HG03064 (cell line): ENCODE data around the gene ANGEL1.

ENCODE experiments used
- ATAC-seq: cut with Tn5 transposase; IDR thresholded peaks from one replicate; pipeline ENCODE4 v1.9.1; 2021; ENCODE audit warnings: low read depth; ENCODE audit not compliant: unreplicated experiment

Gene ANGEL1

GRCh38 chr14:76767681-76768656, 44.7 kb downstream of the ANGEL1 start:
- ATAC-seq = peak; percentile 86

DNA sequence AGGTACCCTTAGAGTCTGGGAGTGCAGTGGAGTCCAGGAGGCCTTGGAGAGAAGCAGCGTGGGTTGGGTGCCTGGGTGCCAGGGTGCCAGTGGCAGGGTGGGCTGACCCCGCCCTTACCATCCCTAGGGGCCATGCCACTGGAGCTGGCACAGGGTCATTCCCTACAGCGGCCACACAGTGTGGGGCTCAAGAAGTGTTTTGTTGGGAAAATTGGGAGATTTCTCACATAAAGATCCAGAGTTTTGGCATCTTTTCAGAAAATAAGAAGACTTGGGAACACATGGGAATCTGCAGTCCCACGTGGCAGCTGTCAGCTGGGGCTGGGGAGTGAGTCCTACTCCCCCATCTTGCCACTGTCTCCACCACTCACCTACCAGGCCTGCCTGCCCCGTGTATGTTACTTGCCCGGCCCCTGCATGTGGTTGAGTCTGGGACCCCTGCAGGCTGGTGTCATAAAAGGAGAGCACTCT, 47.2 kb downstream of the ANGEL1 start:
- ATAC-seq = no peak

GRCh38 chr14:76763096-76764041, 49.3 kb downstream of the ANGEL1 start:
- no peak for ATAC-seq

DNA sequence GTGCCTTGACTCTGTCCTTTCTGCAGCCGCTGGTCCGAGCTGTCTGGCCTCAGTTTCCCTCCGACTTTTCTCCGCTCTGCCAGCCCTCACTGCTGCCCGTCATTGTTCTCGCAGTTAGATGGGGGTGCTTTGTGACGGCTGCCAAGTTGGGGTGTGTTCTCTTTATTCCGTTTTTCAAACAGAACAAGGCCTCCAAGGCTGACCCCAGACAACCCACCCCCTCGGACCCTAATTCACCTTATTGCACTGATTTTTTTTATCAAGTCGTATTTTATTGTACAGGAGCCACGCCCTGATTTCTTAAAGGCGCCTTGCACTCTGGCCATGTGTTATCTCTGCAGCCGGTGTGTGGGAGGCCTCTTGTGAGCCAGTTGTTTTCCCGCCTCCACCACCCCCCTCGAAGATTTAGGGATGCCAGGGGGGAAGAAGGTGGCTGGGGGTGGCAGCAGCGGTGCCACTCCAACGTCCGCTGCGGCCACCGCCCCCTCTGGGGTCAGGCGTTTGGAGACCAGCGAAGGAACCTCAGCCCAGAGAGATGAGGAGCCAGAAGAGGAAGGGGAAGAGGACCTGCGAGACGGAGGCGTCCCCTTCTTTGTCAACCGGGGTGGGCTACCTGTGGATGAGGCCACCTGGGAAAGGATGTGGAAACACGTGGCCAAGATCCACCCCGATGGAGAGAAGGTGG, 50.1 kb downstream of the ANGEL1 start:
- ATAC-seq = no peak

- ATAC-seq = no peak
Measured at GRCh38 chr14:76761960-76762410, 50.7 kb downstream of the ANGEL1 start.

GRCh38 chr14:76761136-76761959, 51.3 kb downstream of the ANGEL1 start, which contains the start of gene VASH1:
TSS of gene VASH1 (plus strand) at chr14:76761468. CDS start at chr14:76762822, 1,354 bp downstream.
- ATAC-seq = no peak

- ATAC-seq = no peak
Measured at GRCh38 chr14:76760331-76761135, 52.1 kb downstream of the ANGEL1 start.

DNA sequence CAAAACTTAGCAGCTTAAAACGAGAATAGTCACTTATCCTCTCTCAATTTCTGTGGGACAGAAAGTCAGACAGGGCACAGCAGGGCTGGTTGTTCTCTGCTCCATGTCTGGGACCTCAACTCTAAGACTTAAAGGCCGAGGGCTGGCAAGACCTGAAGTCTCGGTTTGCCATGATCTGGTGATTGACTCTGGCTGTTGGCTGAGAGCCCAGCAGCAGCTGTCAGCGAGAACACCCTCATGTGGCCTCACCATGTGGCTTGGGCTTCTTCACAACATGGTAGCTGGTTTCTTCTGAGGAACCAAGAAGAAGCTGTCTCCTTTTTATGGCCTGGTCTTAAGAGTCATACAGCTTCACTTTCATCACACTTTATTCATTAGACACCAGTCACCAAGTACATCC, 53.1 kb downstream of the ANGEL1 start:
- ATAC-seq = no peak

DNA sequence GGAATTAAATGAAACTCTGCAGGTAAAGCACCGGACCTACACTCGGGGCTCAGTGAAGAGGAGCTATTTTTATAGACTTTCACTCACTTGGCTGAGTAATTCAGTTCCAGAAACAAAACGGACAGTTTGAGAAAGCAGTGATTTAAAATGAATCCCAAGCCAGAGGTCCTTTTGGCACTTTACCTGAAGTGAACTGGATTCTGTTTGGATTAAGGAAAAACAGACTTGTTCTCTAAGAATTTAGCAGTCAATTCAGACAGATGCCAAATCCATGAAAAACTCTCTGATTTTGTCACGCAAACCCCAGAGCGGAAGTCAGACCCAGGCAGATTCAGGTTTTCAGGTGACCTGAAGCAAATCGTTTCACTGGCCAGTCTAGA, 56.3 kb downstream of the ANGEL1 start:
- ATAC-seq = no peak

GRCh38 chr14:76755610-76756370, 56.9 kb downstream of the ANGEL1 start:
- ATAC-seq = no peak

DNA sequence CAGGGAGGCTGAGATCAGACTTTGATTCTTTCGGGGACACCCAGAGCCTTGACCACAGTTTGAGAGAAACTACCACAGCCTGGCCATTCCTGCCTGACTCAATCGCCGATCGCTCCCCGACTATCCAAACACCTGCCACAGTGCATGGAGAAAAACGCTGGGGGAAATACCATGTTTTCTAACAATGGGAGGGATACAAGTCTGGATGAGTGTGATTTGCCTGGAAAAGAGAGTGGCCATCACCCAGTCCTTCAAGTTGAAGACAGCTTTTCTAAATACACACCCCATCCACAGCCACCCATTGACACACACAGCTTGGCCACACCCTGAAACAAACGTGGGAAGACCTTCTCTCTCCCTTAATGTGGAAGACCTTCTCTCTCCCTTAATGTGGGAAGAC, 58.1 kb downstream of the ANGEL1 start:
- ATAC-seq = no peak

GRCh38 chr14:76753541-76754198, 59.0 kb downstream of the ANGEL1 start:
- no peak for ATAC-seq

GRCh38 chr14:76752744-76753143, 59.9 kb downstream of the ANGEL1 start:
- ATAC-seq = no peak

- ATAC-seq = no peak
Measured at GRCh38 chr14:76742966-76743365, 69.7 kb downstream of the ANGEL1 start.

GRCh38 chr14:76742185-76742584, 70.5 kb downstream of the ANGEL1 start:
- no peak for ATAC-seq

GRCh38 chr14:76741074-76741473, 71.6 kb downstream of the ANGEL1 start:
- ATAC-seq = no peak
